HepG2 (cell line): Measurements from ENCODE around the gene DENND4A. TPM values are rescaled to one million over a fixed set of nuclear protein-coding genes. Genes with fewer than 3 reads are reported as not detected.

ENCODE experiments used
- ATAC-seq: fragments of 200-7000 bp; cut with Tn5 transposase; 3 replicates; pipeline ENCODE4 v1.9.1; 2020; ENCODE audit warnings: mild to moderate bottlenecking, moderate library complexity
- Bru-seq: library from RNA; stranded (reverse); fragments of 400-500 nt; gene quantifications from one replicate; lab custom pipeline; 2021; lab: Mats Ljungman, UMichigan
- BruChase-seq, 2 experiments: library from RNA; stranded (reverse); fragments of 400-500 nt; gene quantifications; one replicate each; lab custom pipeline; 2021; lab: Mats Ljungman, UMichigan
- BruUV-seq: library from RNA; stranded (reverse); fragments of 400-500 nt; replicated peaks from 2 replicates; lab custom pipeline; 2021; lab: Mats Ljungman, UMichigan
- CTCF ChIA-PET: fragments of 300-600 bp; formaldehyde crosslinking; extraction: SDS; loops from one replicate; lab custom pipeline; 2021; ENCODE audit warnings: low total read pairs, inconsistent platforms, low intra/inter-chr PET ratio; lab: Yijun Ruan, JAX
- POLR2A ChIA-PET: fragments of 350-600 bp; sonication (Branson Sonifier 250); formaldehyde crosslinking; loops from one replicate; lab custom pipeline; 2020; ENCODE audit warnings: antibody characterized with exemption, inconsistent platforms; lab: Yijun Ruan, JAX
- DNase-seq: peaks from one replicate; pipeline ENCODE4 v3.0.0-alpha.2; 2015; ENCODE audit warnings: low spot score
- FAIRE-seq: peaks from 3 replicates; lab custom pipeline; 2011; peaks lifted over from hg19 to GRCh38; lab: Jason Lieb, UNC
- H2AFZ ChIP-seq: one replicate; pipeline ENCODE4 v1.6.1; 2011; ENCODE audit warnings: low read length, inconsistent platforms
- H3K27ac ChIP-seq: fragments of 300-600 bp; 3 replicates; pipeline ENCODE4 v1.8.0; 2011; ENCODE audit warnings: mixed run types, mild to moderate bottlenecking, mixed read lengths, low read length, inconsistent platforms; ENCODE audit not compliant: insufficient read depth; ENCODE audit errors: extremely low read length
- H3K27me3 ChIP-seq, 2 experiments: fragments of 200-600 bp in 1 of 2; 2 replicates in 1 of 2; 3 replicates in 1 of 2; pipeline versions ENCODE4 v1.6.0 to v1.8.0; 2011; ENCODE audit warnings: low read length in 2 of 2, mild to moderate bottlenecking in 2 of 2, moderate library complexity in 2 of 2, inconsistent platforms in 1 of 2; ENCODE audit not compliant: insufficient read depth in 2 of 2, control insufficient read depth in 1 of 2
- H3K36me3 ChIP-seq, 2 experiments: fragments of 200-600 bp in 1 of 2; replicated peaks in 1 of 2; 2 replicates in 1 of 2; 3 replicates in 1 of 2; pipeline versions ENCODE4 v1.5.1 to v1.8.0; 2011; ENCODE audit warnings: low read length in 2 of 2, inconsistent platforms in 1 of 2; ENCODE audit not compliant: insufficient read depth in 2 of 2, control insufficient read depth in 1 of 2
- H3K4me1 ChIP-seq: 2 replicates; pipeline ENCODE4 v1.5.1; 2012; ENCODE audit warnings: low read length, inconsistent platforms; ENCODE audit not compliant: insufficient read depth
- H3K4me2 ChIP-seq: 2 replicates; pipeline ENCODE4 v1.6.0; 2011; ENCODE audit warnings: low read depth, low read length, inconsistent platforms
- H3K4me3 ChIP-seq, 3 experiments: fragments of 200-600 bp in 1 of 3; sonication (generic), shearing (Covaris generic) in 1 of 3; replicated peaks in 1 of 3; 2 replicates each; pipeline ENCODE4 v1.5.1; 2011 to 2016; ENCODE audit warnings: low read length in 3 of 3, inconsistent platforms in 2 of 3, low read depth in 2 of 3, mild to moderate bottlenecking in 2 of 3, control low read depth in 1 of 3, mixed read lengths in 1 of 3; ENCODE audit not compliant: insufficient read depth in 1 of 3
- H3K79me2 ChIP-seq: one replicate; pipeline ENCODE4 v1.6.1; 2011; ENCODE audit warnings: low read length, inconsistent platforms; ENCODE audit not compliant: insufficient read depth
- H3K9ac ChIP-seq: 2 replicates; pipeline ENCODE4 v1.6.0; 2011; ENCODE audit warnings: mild to moderate bottlenecking, low read depth, low read length, inconsistent platforms; ENCODE audit not compliant: insufficient read depth
- H3K9me3 ChIP-seq: 2 replicates; pipeline ENCODE4 v1.5.1; 2012; ENCODE audit warnings: mild to moderate bottlenecking, low read length
- H4K20me1 ChIP-seq: 2 replicates; pipeline ENCODE4 v1.6.0; 2011; ENCODE audit warnings: inconsistent platforms, mild to moderate bottlenecking, low read length, moderate library complexity; ENCODE audit not compliant: insufficient read depth
- HOXA7 ChIP-seq: sonication (generic); formaldehyde crosslinking; IDR thresholded peaks from 2 replicates; pipeline ENCODE4 v1.8.1; 2022; ENCODE audit warnings: mild to moderate bottlenecking, missing genetic modification reagents, moderate library complexity
- MTF1 ChIP-seq: sonication (generic); formaldehyde crosslinking; IDR thresholded peaks from 2 replicates; pipeline ENCODE4 v1.5.0; 2020; ENCODE audit warnings: missing genetic modification reagents
- MXD1 ChIP-seq: sonication (generic); formaldehyde crosslinking; IDR thresholded peaks from 2 replicates; pipeline ENCODE4 v1.4.0; 2020; ENCODE audit warnings: mild to moderate bottlenecking, missing genetic modification reagents
- POLR2AphosphoS5 ChIP-seq: IDR thresholded peaks from 2 replicates; pipeline ENCODE4 v1.6.1; 2012; ENCODE audit warnings: low read depth, low read length
- PRDM15 ChIP-seq: sonication (generic); formaldehyde crosslinking; IDR thresholded peaks from 2 replicates; pipeline ENCODE4 v1.4.0; 2020; ENCODE audit warnings: missing genetic modification reagents
- SAFB2 ChIP-seq: sonication (generic); formaldehyde crosslinking; IDR thresholded peaks from 2 replicates; pipeline ENCODE4 v1.5.1; 2020; ENCODE audit warnings: missing genetic modification reagents, low read depth, mild to moderate bottlenecking, borderline replicate concordance
- ZNF569 ChIP-seq: sonication (generic); formaldehyde crosslinking; IDR thresholded peaks from 2 replicates; pipeline ENCODE4 v1.5.0; 2020; ENCODE audit warnings: mild to moderate bottlenecking, missing genetic modification reagents, moderate library complexity, borderline replicate concordance
- ZNF709 ChIP-seq: sonication (generic); formaldehyde crosslinking; IDR thresholded peaks from 2 replicates; pipeline ENCODE4 v1.5.0; 2020; ENCODE audit warnings: mild to moderate bottlenecking, missing genetic modification reagents
- WGBS: methylation state at CpG from one replicate; pipeline ENCODE4 v1.1.6; 2017; ENCODE audit warnings: low lambda C conversion rate; 5-methylcytosine and 5-hydroxymethylcytosine counted together
- in situ Hi-C: cut with HindIII; loops from 2 replicates; pipeline ENCODE4 v1.10.0; 2017; ENCODE audit warnings: low pct_unique_long_range_greater_than_20kb; ENCODE audit not compliant: extremely low pct_ligation_motif_present
- intact Hi-C: fragments of 100-400 bp; cut with micrococcal nuclease; formaldehyde crosslinking; loops from one replicate; pipeline ENCODE4 v1.10.0; 2022; ENCODE audit not compliant: unreplicated experiment
- long read RNA-seq, 2 experiments: library from RNA in 1 of 2; library from polyadenylated mRNA in 1 of 2; stranded (forward) in 1 of 2; unstranded in 1 of 2; transcript quantifications; one replicate each; pipeline ENCODE4 v2.0.0, GENCODE V29; 2019 to 2022
- polyA minus RNA-seq, 3 experiments: library from RNA; depleted of rRNA, polyadenylated mRNA; stranded (reverse); fragments of >200 nt; gene quantifications; 2 replicates each; pipeline ENCODE4 v1.2.3, GENCODE V29; 2011; ENCODE audit warnings: low replicate concordance in 1 of 3
- polyA plus RNA-seq, 8 experiments: library from polyadenylated mRNA; depleted of rRNA in 3 of 8; stranded (reverse) in 7 of 8; unstranded in 1 of 8; fragments of >200 nt; fragmentation: Illumina TruSeq in 4 of 8; extraction: Trizol in 4 of 8; gene quantifications; 2 replicates each; pipeline versions ENCODE4 v1.2.1 to v1.2.3, GENCODE V29; 2011 to 2016; ENCODE audit warnings: low read depth in 4 of 8, missing spikeins in 1 of 8, mixed read lengths in 1 of 8; ENCODE audit not compliant: insufficient read depth in 1 of 8
- total RNA-seq, 5 experiments: library from RNA; depleted of rRNA; stranded (reverse); fragments of >200 nt; fragmentation: Illumina TruSeq; extraction: Trizol; gene quantifications; 2 replicates each; pipeline ENCODE4 v1.2.3, GENCODE V29; 2016; ENCODE audit warnings: low read depth in 1 of 5
- TF ChIP-seq, protein P1 (sequence below): IDR thresholded peaks from 2 replicates; pipeline ENCODE4 v1.6.1; 2016; ENCODE audit warnings: mild to moderate bottlenecking, missing biosample characterization, missing genetic modification reagents
- TF ChIP-seq, protein P2 (sequence below): sonication (generic); formaldehyde crosslinking; IDR thresholded peaks from 2 replicates; pipeline ENCODE4 v1.5.0; 2020; ENCODE audit warnings: missing genetic modification reagents

Gene DENND4A
- total RNA-seq (2016; rRNA removed; fragmentation: Illumina TruSeq; extraction: Trizol) (13.2 and 21.1 TPM in 2 replicates), polyA plus RNA-seq (2011; rRNA removed) (18.6 TPM in 2 replicates), polyA minus RNA-seq (2011; rRNA and poly(A)+ RNA removed; ENCODE audit: low replicate concordance) (46.4 and 72.7 TPM in 2 replicates), Bru-seq, nascent RNA (percentile 85 among the genes with signal in this experiment), BruChase-seq, experiment 1, labeled RNA remaining after a 6-hour chase (percentile 89 among the genes with signal in this experiment), BruChase-seq, experiment 2, labeled RNA remaining after a 2-hour chase (percentile 91 among the genes with signal in this experiment)
- 20.3 and 21.2 TPM in 2 replicates for total RNA-seq (2016; cell fraction: cytosol; rRNA removed; fragmentation: Illumina TruSeq; extraction: Trizol; ENCODE audit: low read depth)
- 13.1 and 20.9 TPM in 2 replicates for total RNA-seq (2016; cell fraction: insoluble cytoplasmic fraction; rRNA removed; fragmentation: Illumina TruSeq; extraction: Trizol)
- 19.6 and 22.0 TPM in 2 replicates for total RNA-seq (2016; cell fraction: membrane; rRNA removed; fragmentation: Illumina TruSeq; extraction: Trizol)
- 20.2 and 25.3 TPM in 2 replicates for total RNA-seq (2016; cell fraction: nucleus; rRNA removed; fragmentation: Illumina TruSeq; extraction: Trizol)
- polyA plus RNA-seq (2011; cell fraction: cytosol; rRNA removed), result 7.0 and 12.3 TPM in 2 replicates
- 15.7 and 19.7 TPM in 2 replicates for polyA plus RNA-seq (2011; cell fraction: nucleus; rRNA removed)
- 16.4 and 19.5 TPM in 2 replicates for polyA plus RNA-seq (2012)
- 0.40 and 0.54 TPM in 2 replicates for polyA plus RNA-seq (2016; cell fraction: cytosol; fragmentation: Illumina TruSeq; extraction: Trizol; ENCODE audit: low read depth)
- 13.2 and 15.0 TPM in 2 replicates for polyA plus RNA-seq (2016; cell fraction: insoluble cytoplasmic fraction; fragmentation: Illumina TruSeq; extraction: Trizol; ENCODE audit: low read depth)
- polyA plus RNA-seq (2016; cell fraction: membrane; fragmentation: Illumina TruSeq; extraction: Trizol; ENCODE audit: low read depth), result 1.5 and 1.9 TPM in 2 replicates
- polyA plus RNA-seq (2016; cell fraction: nucleus; fragmentation: Illumina TruSeq; extraction: Trizol; ENCODE audit: insufficient read depth, low read depth), result 14.0 and 18.1 TPM in 2 replicates
- polyA minus RNA-seq (2011; cell fraction: cytosol; rRNA and poly(A)+ RNA removed), result 30.8 and 43.0 TPM in 2 replicates
- polyA minus RNA-seq (2011; cell fraction: nucleus; rRNA and poly(A)+ RNA removed), result 186 and 219 TPM in 2 replicates
- long read RNA-seq, experiment 1, partial matches to known transcripts, result 1 of 2 reads
- long read RNA-seq, experiment 1, other reads (novel, unspliced or antisense), result 1 of 2 reads
- long read RNA-seq, experiment 2, partial matches to known transcripts, result 9 of 27 reads
- long read RNA-seq, experiment 2, other reads (novel, unspliced or antisense), result 18 of 27 reads

GRCh38 chr15:65792138-65792987 lies at the start of gene DENND4A:
Gene DENND4A, minus strand, starts transcription at chr15:65792293. Its CDS starts 35,843 bp downstream, at chr15:65756450.
- intact Hi-C loops (loop anchor here (1.0 kb wide), 1 partner anchor 12 kb away; no protein-coding TSS in a partner anchor), in situ Hi-C loops (no loop called here)
- no peaks in the 10 kb centered on the region for H3K9me3 ChIP-seq
- peaks cover 49% of the 10 kb centered on the region for H3K4me1 ChIP-seq
- under 1% methylated on average over 30 of the region's 63 CpGs for WGBS
- H3K4me2 ChIP-seq, result peak within 1 kb of the TSS; percentile 74
- DNase-seq (peak; percentile 93), FAIRE-seq (peak; percentile 71), ATAC-seq (peak; percentile 91)
- no peaks in the 10 kb centered on the region; a peak in 1 of 5 replicates for H3K27me3 ChIP-seq
- BruUV-seq, result TSS peak; percentile 98
- H3K9ac ChIP-seq, result peak within 1 kb of the TSS; percentile 94
- peak within 1 kb of the TSS; percentile 87 for H3K27ac ChIP-seq
- peaks cover 44% of the 10 kb centered on the region for H3K79me2 ChIP-seq
- CTCF ChIA-PET, result no interaction called here
- H2AFZ ChIP-seq, result peak within 1 kb of the TSS; percentile 57
- H3K4me3 ChIP-seq, result peak within 1 kb of the TSS; percentile 84 to 98 (median 88)
- H4K20me1 ChIP-seq, result no peaks in the 10 kb centered on the region
- no peaks in the 10 kb centered on the region for H3K36me3 ChIP-seq
- POLR2A ChIA-PET, result interaction anchor here (0.7 to 3.7 kb wide), 8 partner anchors 8 to 181 kb away, joined by 3 to 35 read pairs (median 4); partner anchors contain the start of gene INTS14
- TF ChIP-seq MTF1 (CRISPR knock-in tag) (no peak), ZNF569 (CRISPR knock-in tag) (no peak), ZNF709 (CRISPR knock-in tag) (no peak), SAFB2 (CRISPR knock-in tag) (no peak; the same call in 1 of the 2 replicates), MXD1 (CRISPR knock-in tag) (peak; percentile 37; the same call in 1 of the 2 replicates), HOXA7 (no peak), PRDM15 (no peak), POLR2AphosphoS5 (peak; percentile 78)
- TF ChIP-seq, protein P1, sequence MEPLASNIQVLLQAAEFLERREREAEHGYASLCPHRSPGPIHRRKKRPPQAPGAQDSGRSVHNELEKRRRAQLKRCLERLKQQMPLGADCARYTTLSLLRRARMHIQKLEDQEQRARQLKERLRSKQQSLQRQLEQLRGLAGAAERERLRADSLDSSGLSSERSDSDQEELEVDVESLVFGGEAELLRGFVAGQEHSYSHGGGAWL (CRISPR knock-in tag), result no peak; the same call in 1 of the 2 replicates
- TF ChIP-seq, protein P2, sequence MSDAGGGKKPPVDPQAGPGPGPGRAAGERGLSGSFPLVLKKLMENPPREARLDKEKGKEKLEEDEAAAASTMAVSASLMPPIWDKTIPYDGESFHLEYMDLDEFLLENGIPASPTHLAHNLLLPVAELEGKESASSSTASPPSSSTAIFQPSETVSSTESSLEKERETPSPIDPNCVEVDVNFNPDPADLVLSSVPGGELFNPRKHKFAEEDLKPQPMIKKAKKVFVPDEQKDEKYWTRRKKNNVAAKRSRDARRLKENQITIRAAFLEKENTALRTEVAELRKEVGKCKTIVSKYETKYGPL (CRISPR knock-in tag), result no peak
